Measurements from ENCODE around the gene MXRA8.
"Not testable (repeated sequence)": the region's sequence is repeated elsewhere in the genome, so short reads cannot be mapped to it uniquely, and the experiment has no call there.

The MXRA8 gene

DNA sequence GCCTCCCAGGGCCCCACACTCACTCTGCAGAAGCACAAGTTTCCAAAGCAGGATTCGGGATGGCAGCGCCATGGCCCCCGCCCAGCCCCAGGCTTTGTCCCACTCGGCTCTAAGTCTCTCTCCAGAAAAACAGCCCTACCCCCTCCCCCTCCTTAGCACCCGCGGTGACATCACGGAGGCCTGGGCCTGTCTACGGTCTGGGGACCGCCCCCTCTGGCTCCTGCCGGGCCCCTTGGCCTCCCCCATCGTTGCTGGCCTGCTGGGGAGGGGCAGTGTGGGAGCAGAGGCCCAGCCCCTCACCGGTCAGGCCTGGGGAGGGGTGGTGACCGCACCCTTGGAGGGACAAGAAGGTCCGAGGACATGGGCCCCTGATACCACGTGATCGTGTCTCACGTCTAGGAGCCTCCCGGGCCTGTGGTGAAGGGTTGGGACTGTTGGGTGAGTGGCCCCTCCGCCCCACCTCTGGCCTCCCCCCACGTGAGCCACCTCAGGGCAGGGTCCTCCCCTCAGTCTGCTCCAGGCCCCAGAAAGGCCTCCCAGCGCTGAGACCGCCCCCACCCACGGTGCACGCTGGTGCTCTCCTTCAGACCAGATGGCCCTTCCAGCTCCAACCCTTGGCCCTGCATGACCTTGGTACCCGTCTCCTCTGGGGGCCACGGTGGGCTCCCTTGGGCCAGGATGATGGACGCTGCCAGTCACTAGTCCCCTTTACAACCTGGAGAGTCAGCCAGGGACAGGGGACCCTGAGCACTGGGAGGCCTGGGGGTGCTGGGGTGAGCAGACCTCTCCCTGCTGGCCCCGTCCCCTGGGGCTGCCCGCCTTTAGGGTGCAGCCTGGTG is at the start of gene MXRA8:
Gene MXRA8, minus strand, starts transcription at position 123 of the 839 bp plus-strand sequence. Its CDS starts 51 bp downstream, at position 72.
- no peak for DNase-seq

DNA sequence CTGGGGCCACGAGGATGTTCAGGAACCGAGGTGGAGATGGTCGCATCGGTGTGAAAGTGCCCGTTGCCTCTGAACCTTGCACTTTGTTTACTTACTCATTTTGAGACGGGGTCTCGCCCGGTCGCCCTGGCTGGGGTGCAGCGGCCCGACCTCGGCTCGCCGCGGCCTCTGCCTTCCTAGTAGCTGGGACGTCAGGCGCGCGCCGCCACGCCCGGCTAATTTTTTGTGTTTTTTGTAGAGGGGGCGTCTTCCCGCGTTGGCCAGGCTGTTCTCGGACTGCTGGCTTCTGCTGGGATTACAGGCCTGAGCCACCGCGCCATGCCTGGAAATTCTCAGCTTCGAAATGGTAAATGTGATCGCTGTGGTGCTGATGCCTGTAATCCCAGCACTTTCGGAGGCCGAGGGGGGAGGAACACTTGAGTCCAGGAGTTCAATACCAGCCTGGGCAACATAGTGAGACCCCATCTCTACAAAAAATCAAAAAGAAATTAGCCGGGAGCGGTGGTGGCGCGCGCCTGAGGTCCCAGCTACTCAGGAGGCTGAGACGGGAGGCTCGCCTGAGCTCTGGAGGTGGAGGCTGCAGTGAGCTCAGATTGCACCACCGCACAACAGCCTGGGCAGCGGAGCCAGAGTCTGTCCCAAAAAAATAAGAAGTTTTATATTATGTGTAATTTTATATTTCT is 49.4 kb upstream of the MXRA8 start:
- DNase-seq = peak; percentile 42

DNA sequence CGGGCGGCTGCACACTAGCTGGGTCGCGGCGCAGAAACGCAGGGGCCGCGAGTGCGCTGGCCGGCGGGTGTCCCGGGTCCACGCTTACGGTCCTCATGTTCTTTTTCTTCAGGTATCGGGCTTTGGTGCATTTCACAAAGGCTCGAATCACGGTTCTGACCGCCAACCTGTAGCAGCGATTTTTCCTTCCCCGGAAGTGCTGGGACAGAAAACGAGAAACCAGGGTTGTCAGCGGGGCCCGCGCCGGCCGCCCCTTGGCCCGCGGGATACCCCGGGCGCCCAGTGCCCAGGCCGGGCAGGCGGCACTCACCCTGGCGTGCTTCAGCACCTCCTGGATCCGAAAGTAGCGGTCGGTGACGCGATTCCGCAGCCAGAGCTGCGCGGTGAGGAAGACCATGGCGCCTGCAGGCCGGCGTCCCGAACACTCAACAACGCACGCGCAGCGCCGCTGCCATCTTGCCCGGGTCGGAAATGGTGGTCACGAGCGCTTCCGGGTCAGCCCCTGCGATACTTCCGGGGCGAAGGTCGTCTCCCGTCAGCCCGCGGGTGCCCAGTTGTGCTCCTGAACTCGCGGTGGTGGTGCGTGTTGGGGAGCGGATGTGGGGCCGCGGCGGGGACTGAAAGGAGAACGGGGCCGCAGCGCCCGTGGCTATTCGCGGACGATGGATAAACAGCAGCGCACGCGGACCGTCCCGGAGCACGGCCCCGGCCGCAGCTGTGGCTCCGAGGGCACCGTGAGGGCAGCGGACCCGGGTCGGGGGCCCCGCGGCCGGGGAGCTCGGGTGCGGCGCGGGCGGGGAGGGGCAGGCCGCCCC is 48.7 kb upstream of the MXRA8 start, which contains the start of gene MRPL20:
Gene MRPL20, minus strand, starts transcription at position 473 of the 815 bp plus-strand sequence. Its CDS starts 76 bp downstream, at position 397.
- DNase-seq = peak; percentile 96

GRCh38 chr1:1406101-1406820 is 47.9 kb upstream of the MXRA8 start:
- no peak for DNase-seq

GRCh38 chr1:1403653-1404052 is 45.3 kb upstream of the MXRA8 start:
- DNase-seq = no peak

GRCh38 chr1:1402901-1403392 is 44.6 kb upstream of the MXRA8 start:
- DNase-seq = not testable (repeated sequence)

DNA sequence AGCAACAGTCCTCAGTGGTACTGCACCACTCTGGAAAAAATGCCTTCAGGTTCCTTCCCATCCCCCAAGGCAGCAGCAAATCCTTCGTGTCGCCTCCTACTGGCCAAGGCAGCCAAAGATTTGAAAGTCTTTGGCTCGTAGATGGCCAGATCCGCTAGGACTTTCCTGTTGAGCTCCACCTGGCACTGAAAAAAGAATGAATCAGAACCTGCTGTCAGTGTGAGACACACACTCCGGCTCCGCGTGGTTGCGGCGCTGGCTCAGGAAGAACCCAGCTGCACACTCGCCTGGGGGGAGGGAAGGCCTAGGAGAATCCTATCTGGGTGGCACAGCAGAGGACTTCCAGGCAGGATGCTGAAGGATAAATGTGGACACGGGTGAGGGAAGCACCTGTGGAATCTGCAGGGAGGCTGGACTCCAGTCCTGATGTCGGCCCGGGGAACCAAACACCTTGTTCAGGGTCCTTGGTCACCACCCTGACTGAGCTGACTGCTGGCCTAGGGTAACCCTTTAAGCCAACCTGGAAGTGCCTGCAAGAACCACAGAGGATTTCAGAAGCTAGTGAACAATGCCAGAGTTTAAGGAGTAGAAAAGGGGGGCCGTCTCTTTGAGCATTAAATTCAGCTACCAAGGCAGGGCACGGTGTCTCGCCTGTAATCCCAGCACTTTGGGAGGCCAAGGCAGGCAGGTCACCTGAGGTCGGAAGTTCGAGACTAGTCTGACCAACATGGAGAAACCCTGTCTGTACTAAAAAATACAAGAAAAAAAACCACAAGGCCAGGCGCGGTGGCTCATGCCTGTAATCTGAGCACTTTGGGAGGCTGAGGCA is 43.9 kb upstream of the MXRA8 start:
- DNase-seq = peak; percentile 53

- DNase-seq = no peak
Observed at GRCh38 chr1:1401457-1402010, 43.2 kb upstream of the MXRA8 start.

GRCh38 chr1:1400576-1401456 is 42.5 kb upstream of the MXRA8 start:
- DNase-seq = no peak

- peak; percentile 13 for DNase-seq
Observed at GRCh38 chr1:1399872-1400575, 41.7 kb upstream of the MXRA8 start.

DNA sequence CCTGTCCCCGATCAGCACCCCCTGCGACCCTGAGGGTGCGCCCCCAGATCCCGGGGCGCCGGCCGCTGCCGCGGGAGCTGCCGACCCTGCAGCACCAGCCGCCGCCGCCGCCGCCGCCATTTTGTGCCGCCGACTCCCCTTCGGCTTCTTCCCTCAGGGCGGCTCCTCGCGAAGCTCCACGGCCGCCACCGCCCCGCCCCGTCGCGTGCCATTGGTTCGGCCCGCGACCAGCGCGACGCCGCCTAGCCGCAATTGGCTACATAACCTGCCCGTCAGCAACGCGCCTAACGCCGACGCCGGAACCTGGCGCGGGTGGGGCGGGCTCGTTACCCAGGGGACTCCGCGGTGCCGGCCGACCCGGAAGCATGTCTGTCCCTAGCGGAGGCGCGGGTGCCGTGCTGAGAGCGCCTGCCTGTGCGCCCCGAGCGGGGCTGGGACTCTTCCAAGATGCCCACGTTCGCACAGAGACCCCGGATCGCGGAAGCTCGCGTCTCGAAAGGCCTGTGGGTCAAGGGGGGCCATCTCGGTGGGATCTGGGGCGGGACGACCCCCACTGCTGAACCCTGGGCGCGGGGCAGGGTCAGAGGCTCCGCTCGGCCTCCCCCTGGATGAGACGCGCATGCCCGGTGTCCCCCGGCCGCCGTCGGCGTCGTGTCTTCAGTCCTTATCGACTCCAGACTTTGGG is 41.0 kb upstream of the MXRA8 start, which contains the start of gene CCNL2:
Gene CCNL2, minus strand, starts transcription at position 149 of the 685 bp plus-strand sequence. Its CDS starts 29 bp downstream, at position 120.
- DNase-seq = peak; percentile 100

DNA sequence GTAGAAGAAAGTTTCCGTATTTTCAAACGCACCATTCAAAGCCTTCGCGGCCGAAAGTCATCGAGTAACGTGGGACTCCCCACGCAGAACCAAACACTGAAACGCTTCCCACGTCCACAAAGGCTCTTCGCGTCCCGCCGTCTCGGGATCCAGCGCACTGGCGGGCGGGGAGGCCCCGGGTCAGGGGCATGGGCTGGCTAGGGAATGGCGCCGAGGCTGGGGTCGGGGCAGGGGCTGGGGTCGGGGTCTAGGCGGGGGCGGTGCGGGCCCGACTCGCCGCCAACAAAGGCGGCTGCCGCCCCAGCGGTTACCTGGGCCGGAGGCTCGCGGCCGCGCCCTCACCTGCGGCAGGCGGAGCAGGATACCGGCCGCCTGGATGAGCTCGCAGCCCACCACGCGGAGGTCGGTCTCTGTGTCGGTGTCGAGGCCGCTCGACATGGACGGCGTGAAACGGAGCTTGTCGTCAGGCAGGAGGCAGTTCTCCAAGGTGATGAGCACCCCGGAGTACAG is 40.4 kb upstream of the MXRA8 start:
- no peak for DNase-seq

DNA sequence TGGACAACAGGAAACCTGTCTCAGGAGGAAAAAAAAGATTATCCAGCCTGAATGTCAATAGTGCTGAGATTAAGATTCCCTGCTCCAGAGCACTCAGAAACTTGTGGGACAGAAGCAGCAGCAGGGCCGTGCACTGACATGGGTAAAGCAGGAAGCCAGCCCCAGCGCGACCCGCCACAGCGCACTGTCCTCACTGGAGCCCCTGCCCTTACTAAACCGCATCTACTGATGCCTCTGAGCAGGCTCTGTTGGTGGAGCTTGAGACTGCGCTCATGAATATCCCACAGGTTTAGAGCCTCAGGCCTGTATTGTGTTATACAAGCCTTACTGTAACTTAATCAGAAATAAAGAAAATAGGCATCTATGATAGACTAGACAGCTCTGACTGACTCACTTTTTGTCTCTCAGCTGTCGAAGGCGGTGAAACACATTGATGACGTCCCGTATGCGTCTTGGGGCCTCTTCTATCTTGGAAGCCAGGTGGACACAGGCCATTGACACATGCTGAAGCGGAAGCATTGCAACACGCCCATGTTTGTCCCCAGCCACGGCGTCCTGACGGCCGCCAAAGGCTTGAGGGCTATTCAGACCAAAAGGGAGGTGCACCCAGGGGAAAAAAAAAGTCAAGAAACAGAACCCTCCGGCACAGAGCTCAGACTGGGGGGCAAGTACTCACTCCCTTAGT is 39.6 kb upstream of the MXRA8 start:
- no peak for DNase-seq

GRCh38 chr1:1395166-1395565 is 36.8 kb upstream of the MXRA8 start:
- DNase-seq = no peak

DNA sequence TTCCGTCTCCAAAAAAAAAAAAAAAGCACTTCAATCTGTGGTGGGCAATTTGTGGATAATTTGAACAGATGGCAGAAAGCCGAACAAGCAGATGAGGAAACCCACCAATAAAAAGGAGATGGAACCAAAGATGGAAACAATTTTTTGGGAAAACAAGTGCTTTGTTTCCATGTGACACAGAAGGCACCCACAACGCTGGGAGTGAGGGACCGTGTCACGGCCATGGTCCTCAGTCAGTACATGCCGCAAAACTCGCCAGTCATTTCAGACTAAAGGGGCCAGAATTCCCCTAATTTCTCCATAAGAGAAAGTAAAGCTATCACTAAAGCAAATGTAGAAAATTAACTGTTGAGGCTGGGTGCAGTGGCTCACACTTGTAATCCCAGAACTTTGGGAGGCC is 35.8 kb upstream of the MXRA8 start:
- DNase-seq = no peak

DNA sequence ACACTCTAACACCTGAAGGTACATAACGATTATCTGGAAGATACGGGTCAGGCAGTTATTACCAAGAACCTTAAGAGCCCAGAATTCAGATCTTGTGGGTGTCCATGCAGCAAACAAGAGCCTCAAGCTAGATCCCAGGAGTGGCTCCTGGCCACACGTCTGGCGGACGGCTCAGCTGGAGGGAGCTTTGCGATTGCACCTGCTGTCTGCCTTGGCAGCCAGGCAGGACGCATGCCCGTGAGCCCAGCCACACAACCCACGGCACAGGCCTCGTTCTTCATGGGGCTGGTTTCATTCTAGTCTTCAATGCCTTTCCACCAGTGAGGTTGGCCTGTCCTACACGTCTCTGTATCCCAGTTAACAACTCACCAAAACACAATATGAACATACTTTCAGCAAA is 35.1 kb upstream of the MXRA8 start:
- no peak for DNase-seq

GRCh38 chr1:1393014-1393413 is 34.7 kb upstream of the MXRA8 start:
- DNase-seq = no peak

- DNase-seq = no peak
Observed at GRCh38 chr1:1391225-1391624, 32.9 kb upstream of the MXRA8 start.
